ENCODE data around the gene SYT2. TPM values are rescaled to one million over a fixed set of nuclear protein-coding genes. Genes with fewer than 3 reads are reported as not detected.

Gene SYT2
- total and polyA plus RNA-seq, 9 of the 15 experiments (the other 6 are each of a cell fraction or from before 2014, with no cell fraction given): not detected

DNA sequence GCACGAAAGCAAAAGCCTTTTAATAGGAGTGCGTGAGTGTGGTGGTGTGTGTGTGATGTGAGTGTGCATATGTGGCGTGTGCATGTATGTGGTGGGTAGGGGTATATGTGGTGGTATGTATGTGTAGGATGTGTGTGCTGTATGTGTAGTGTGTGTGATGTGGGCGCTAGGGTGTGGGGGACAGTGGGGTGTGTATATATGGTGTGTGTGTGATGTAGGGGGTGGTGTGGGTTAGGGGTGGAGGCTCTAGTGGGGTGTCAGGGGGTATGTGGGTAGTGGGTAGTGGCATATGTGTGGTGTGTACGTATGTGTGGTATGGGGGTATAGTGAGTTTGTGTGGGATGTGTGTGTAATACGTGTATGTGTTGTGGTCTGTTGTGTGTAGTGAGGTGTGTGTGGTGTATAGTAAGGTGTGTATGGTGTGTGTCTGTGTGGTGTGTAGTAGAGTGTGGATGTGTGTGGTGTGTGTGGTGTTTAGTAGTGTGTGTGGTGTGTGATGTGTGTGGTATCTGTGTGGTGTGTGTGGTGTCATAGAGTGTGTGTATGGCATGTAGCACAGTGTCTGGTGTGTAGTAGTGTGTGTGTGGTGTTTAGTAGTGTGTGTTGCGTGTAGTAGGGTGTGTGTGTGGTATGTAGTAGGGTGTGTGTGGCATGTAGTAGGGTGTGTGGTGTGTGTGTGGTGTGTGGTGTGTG, 86.0 kb downstream of the SYT2 start (continued):
- TF ChIP-seq, protein P1, sequence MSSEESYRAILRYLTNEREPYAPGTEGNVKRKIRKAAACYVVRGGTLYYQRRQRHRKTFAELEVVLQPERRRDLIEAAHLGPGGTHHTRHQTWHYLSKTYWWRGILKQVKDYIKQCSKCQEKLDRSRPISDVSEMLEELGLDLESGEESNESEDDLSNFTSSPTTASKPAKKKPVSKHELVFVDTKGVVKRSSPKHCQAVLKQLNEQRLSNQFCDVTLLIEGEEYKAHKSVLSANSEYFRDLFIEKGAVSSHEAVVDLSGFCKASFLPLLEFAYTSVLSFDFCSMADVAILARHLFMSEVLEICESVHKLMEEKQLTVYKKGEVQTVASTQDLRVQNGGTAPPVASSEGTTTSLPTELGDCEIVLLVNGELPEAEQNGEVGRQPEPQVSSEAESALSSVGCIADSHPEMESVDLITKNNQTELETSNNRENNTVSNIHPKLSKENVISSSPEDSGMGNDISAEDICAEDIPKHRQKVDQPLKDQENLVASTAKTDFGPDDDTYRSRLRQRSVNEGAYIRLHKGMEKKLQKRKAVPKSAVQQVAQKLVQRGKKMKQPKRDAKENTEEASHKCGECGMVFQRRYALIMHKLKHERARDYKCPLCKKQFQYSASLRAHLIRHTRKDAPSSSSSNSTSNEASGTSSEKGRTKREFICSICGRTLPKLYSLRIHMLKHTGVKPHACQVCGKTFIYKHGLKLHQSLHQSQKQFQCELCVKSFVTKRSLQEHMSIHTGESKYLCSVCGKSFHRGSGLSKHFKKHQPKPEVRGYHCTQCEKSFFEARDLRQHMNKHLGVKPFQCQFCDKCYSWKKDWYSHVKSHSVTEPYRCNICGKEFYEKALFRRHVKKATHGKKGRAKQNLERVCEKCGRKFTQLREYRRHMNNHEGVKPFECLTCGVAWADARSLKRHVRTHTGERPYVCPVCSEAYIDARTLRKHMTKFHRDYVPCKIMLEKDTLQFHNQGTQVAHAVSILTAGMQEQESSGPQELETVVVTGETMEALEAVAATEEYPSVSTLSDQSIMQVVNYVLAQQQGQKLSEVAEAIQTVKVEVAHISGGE (CRISPR knock-in tag; IDR thresholded peaks at IDR 0.05): no peak
- TF ChIP-seq, protein P2, sequence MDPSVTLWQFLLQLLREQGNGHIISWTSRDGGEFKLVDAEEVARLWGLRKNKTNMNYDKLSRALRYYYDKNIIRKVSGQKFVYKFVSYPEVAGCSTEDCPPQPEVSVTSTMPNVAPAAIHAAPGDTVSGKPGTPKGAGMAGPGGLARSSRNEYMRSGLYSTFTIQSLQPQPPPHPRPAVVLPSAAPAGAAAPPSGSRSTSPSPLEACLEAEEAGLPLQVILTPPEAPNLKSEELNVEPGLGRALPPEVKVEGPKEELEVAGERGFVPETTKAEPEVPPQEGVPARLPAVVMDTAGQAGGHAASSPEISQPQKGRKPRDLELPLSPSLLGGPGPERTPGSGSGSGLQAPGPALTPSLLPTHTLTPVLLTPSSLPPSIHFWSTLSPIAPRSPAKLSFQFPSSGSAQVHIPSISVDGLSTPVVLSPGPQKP (CRISPR knock-in tag; IDR thresholded peaks at IDR 0.05): no peak
- TF ChIP-seq HLTF (IDR thresholded peaks at IDR 0.05): peak; percentile 59; the same call in 1 of the 2 replicates
- peak; percentile 86; the same call in 1 of the 2 replicates for TF ChIP-seq TSC22D4 (tag; IDR thresholded peaks at IDR 0.05)
- no peak for TF ChIP-seq MECOM (CRISPR knock-in tag; IDR thresholded peaks at IDR 0.05)
